IMR-90 (cell line): ENCODE measurements around the gene HK3. TPM values are rescaled to one million over a fixed set of nuclear protein-coding genes. Genes with fewer than 3 reads are reported as not detected.

Experiments
- ATAC-seq: fragments of 200-7000 bp; cut with Tn5 transposase; 2 replicates; pipeline ENCODE4 v1.9.1; 2020; ENCODE audit warnings: low read depth, mild to moderate bottlenecking, moderate library complexity
- BruUV-seq: library from RNA; stranded (reverse); fragments of 400-500 nt; replicated peaks from 2 replicates; lab custom pipeline; 2021; lab: Mats Ljungman, UMichigan
- CTCF ChIA-PET: fragments of 300-600 bp; formaldehyde crosslinking; extraction: SDS; loops from one replicate; lab custom pipeline; 2021; ENCODE audit warnings: antibody characterized with exemption; lab: Yijun Ruan, JAX
- POLR2A ChIA-PET: fragments of 300-600 bp; sonication (Branson Sonifier 250); formaldehyde crosslinking; loops from one replicate; lab custom pipeline; 2022; ENCODE audit warnings: antibody characterized with exemption; ENCODE audit not compliant: unreplicated experiment; lab: Charles Lee
- DNase-seq: peaks from one replicate; pipeline ENCODE4 v3.0.0; 2013
- H2AFZ ChIP-seq: replicated peaks from 2 replicates; pipeline ENCODE3; 2013; ENCODE audit warnings: low read length, mild to moderate bottlenecking; ENCODE audit not compliant: poor library complexity
- H2AK5ac ChIP-seq: 2 replicates; pipeline ENCODE4 v1.6.1; 2013; ENCODE audit warnings: low read depth, low read length, inconsistent platforms
- H2AK9ac ChIP-seq: replicated peaks from 2 replicates; pipeline ENCODE3; 2013; ENCODE audit warnings: mild to moderate bottlenecking, low read depth, low read length, moderate library complexity; ENCODE audit not compliant: poor library complexity
- H2BK120ac ChIP-seq: 2 replicates; pipeline ENCODE4 v1.6.1; 2013; ENCODE audit warnings: low read depth, low read length, inconsistent platforms
- H2BK15ac ChIP-seq: 3 replicates; pipeline ENCODE4 v1.6.1; 2013; ENCODE audit warnings: low read depth, low read length, inconsistent platforms
- H2BK20ac ChIP-seq: 2 replicates; pipeline ENCODE4 v1.6.1; 2013; ENCODE audit warnings: low read depth, mild to moderate bottlenecking, inconsistent platforms, low read length, moderate library complexity
- H2BK5ac ChIP-seq: 2 replicates; pipeline ENCODE4 v1.6.1; 2013; ENCODE audit warnings: mild to moderate bottlenecking, low read depth, low read length, inconsistent platforms; ENCODE audit not compliant: poor library complexity, severe bottlenecking
- H3K14ac ChIP-seq: replicated peaks from 2 replicates; pipeline ENCODE4 v1.6.1; 2013; ENCODE audit warnings: low read depth, low read length, inconsistent platforms
- H3K18ac ChIP-seq: 2 replicates; pipeline ENCODE4 v1.6.1; 2013; ENCODE audit warnings: low read depth, low read length, control low read depth
- H3K23ac ChIP-seq: 2 replicates; pipeline ENCODE4 v1.6.1; 2013; ENCODE audit warnings: low read depth, low read length, inconsistent platforms
- H3K27ac ChIP-seq: 2 replicates; pipeline ENCODE4 v1.5.1; 2013; ENCODE audit warnings: mild to moderate bottlenecking, control low read depth, low read length; ENCODE audit not compliant: insufficient read depth
- H3K27me3 ChIP-seq: 2 replicates; pipeline ENCODE4 v1.6.1; 2013; ENCODE audit warnings: low read length; ENCODE audit not compliant: control insufficient read depth, insufficient read depth
- H3K36me3 ChIP-seq: 2 replicates; pipeline ENCODE4 v1.6.1; 2013; ENCODE audit warnings: low read length, mixed read lengths; ENCODE audit not compliant: control insufficient read depth, insufficient read depth
- H3K4ac ChIP-seq: 2 replicates; pipeline ENCODE4 v1.6.1; 2013; ENCODE audit warnings: low read depth, low read length, inconsistent platforms
- H3K4me1 ChIP-seq: 2 replicates; pipeline ENCODE4 v1.6.1; 2013; ENCODE audit warnings: low read length, mixed read lengths; ENCODE audit not compliant: control insufficient read depth, insufficient read depth
- H3K4me2 ChIP-seq: 2 replicates; pipeline ENCODE4 v1.6.1; 2013; ENCODE audit warnings: low read depth, mild to moderate bottlenecking, control low read depth, low read length, moderate library complexity
- H3K4me3 ChIP-seq: 2 replicates; pipeline ENCODE4 v1.5.1; 2013; ENCODE audit warnings: low read depth, mild to moderate bottlenecking, control low read depth, low read length, moderate library complexity; ENCODE audit not compliant: insufficient read depth
- H3K56ac ChIP-seq: 2 replicates; pipeline ENCODE4 v1.6.1; 2013; ENCODE audit warnings: low read length, inconsistent platforms; ENCODE audit not compliant: insufficient read depth; ENCODE audit errors: extremely low read depth
- H3K79me1 ChIP-seq, 2 experiments: 2 replicates each; pipeline ENCODE4 v1.6.1; 2013; ENCODE audit warnings: low read length in 2 of 2, inconsistent platforms in 1 of 2, low read depth in 1 of 2
- H3K9ac ChIP-seq: 2 replicates; pipeline ENCODE4 v1.6.1; 2013; ENCODE audit warnings: low read depth, low read length, control low read depth
- H3K9me1 ChIP-seq: 2 replicates; pipeline ENCODE4 v1.6.1; 2013; ENCODE audit warnings: low read length, inconsistent platforms; ENCODE audit not compliant: insufficient read depth
- H3K9me3 ChIP-seq: 2 replicates; pipeline ENCODE4 v1.6.1; 2013; ENCODE audit warnings: low read length; ENCODE audit not compliant: control insufficient read depth, insufficient read depth
- H4K20me1 ChIP-seq: 2 replicates; pipeline ENCODE4 v1.6.1; 2013; ENCODE audit warnings: low read length, inconsistent platforms; ENCODE audit not compliant: insufficient read depth
- H4K5ac ChIP-seq: 2 replicates; pipeline ENCODE4 v1.6.1; 2013; ENCODE audit warnings: mild to moderate bottlenecking, low read depth, low read length, control low read depth
- H4K8ac ChIP-seq, 2 experiments: 2 replicates each; pipeline ENCODE4 v1.6.1; 2013; ENCODE audit warnings: low read depth in 2 of 2, low read length in 2 of 2, control low read depth in 1 of 2, inconsistent platforms in 1 of 2
- H4K91ac ChIP-seq: 2 replicates; pipeline ENCODE4 v1.6.1; 2013; ENCODE audit warnings: low read depth, low read length, inconsistent platforms; ENCODE audit not compliant: insufficient read depth
- BHLHE40 ChIP-seq: fragments of 150-350 bp; IDR thresholded peaks from 2 replicates; pipeline ENCODE4 v1.6.1; 2016; ENCODE audit warnings: mild to moderate bottlenecking, low read depth, low read length
- CEBPB ChIP-seq: IDR thresholded peaks from 2 replicates; pipeline ENCODE4 v1.6.1; 2012; ENCODE audit warnings: low read depth, low read length, improper control_type of control experiment
- CHD1 ChIP-seq: IDR thresholded peaks from 2 replicates; pipeline ENCODE4 v1.6.1; 2012; ENCODE audit warnings: low read depth, low read length, improper control_type of control experiment
- CTCF ChIP-seq: conservative IDR thresholded peaks from 2 replicates; pipeline ENCODE4 v1.5.1; 2012; ENCODE audit warnings: mild to moderate bottlenecking, low read depth, low read length, improper control_type of control experiment
- FOS ChIP-seq: fragments of 150-350 bp; IDR thresholded peaks from 2 replicates; pipeline ENCODE4 v1.6.1; 2016; ENCODE audit warnings: low read depth, low read length
- MAFK ChIP-seq: IDR thresholded peaks from 2 replicates; pipeline ENCODE4 v1.6.1; 2012; ENCODE audit warnings: low read depth, low read length, improper control_type of control experiment
- MAZ ChIP-seq: IDR thresholded peaks from 2 replicates; pipeline ENCODE4 v1.6.1; 2012; ENCODE audit warnings: low read depth, mild to moderate bottlenecking, low read length, improper control_type of control experiment, moderate library complexity, borderline replicate concordance
- MXI1 ChIP-seq: IDR thresholded peaks from 2 replicates; pipeline ENCODE4 v1.6.1; 2012; ENCODE audit warnings: low read depth, mild to moderate bottlenecking, low read length, moderate library complexity, borderline replicate concordance
- NFE2L2 ChIP-seq: fragments of 150-350 bp; IDR thresholded peaks from 2 replicates; pipeline ENCODE4 v1.6.1; 2016; ENCODE audit warnings: low read depth, mild to moderate bottlenecking, low read length
- RAD21 ChIP-seq: IDR thresholded peaks from 2 replicates; pipeline ENCODE4 v1.6.1; 2012; ENCODE audit warnings: low read length, improper control_type of control experiment
- SMC3 ChIP-seq: fragments of 150-350 bp; IDR thresholded peaks from 2 replicates; pipeline ENCODE4 v1.6.1; 2016; ENCODE audit warnings: low read depth, mild to moderate bottlenecking, antibody characterized with exemption, low read length, moderate library complexity
- USF2 ChIP-seq: fragments of 150-350 bp; IDR thresholded peaks from 2 replicates; pipeline ENCODE4 v1.6.1; 2017; ENCODE audit warnings: mild to moderate bottlenecking, antibody characterized with exemption, low read length, low read depth
- WGBS, 2 experiments: methylation state at CpG; one replicate each; pipeline versions ENCODE4 v1.1.5 to v1.1.7; 2013; ENCODE audit warnings: missing lambda C conversion rate in 2 of 2; ENCODE audit not compliant: insufficient read length in 1 of 2; ENCODE audit errors: extremely low coverage in 2 of 2; 5-methylcytosine and 5-hydroxymethylcytosine counted together
- dilution Hi-C: fragments of 300-500 bp; cut with HindIII; formaldehyde crosslinking; loops from one replicate; pipeline ENCODE4 v1.14.3; 2018; ENCODE audit warnings: low sequenced_read_pairs; ENCODE audit not compliant: unreplicated experiment
- in situ Hi-C: fragments of 300-500 bp; cut with MboI; formaldehyde crosslinking; loops from 3 replicates; pipeline ENCODE4 v1.14.3; 2019; ENCODE audit warnings: low sequenced_read_pairs, inconsistent platforms, mixed read lengths
- intact Hi-C: fragments of 100-400 bp; cut with micrococcal nuclease; formaldehyde crosslinking; loops from 2 replicates; pipeline ENCODE4 v1.10.0; 2022
- polyA plus RNA-seq, 3 experiments: library from polyadenylated mRNA; depleted of rRNA; stranded (reverse); fragments of >200 nt; gene quantifications; 2 replicates each; pipeline ENCODE4 v1.2.3, GENCODE V29; 2012; ENCODE audit warnings: low replicate concordance in 1 of 3
- total RNA-seq: library from RNA; depleted of rRNA; stranded (reverse); fragments of >200 nt; gene quantifications from 2 replicates; pipeline ENCODE4 v1.2.3, GENCODE V29; 2012

HK3 gene
- total and polyA plus RNA-seq, 2 of the 4 experiments (the other 2 are of a cell fraction): not detected

GRCh38 chr5:176844706-176845391 lies 54.3 kb downstream of the HK3 start (continued):
- no peak for TF ChIP-seq MAZ

- ATAC-seq (no peak), DNase-seq (no peak)
- POLR2A ChIA-PET: no interaction called here
- no peaks in the 10 kb centered on the region for H3K9me1 ChIP-seq
- BruUV-seq: no TSS peak
- no peak overlapping the region for H2BK5ac ChIP-seq
- no peak overlapping the region for H3K4me3 ChIP-seq
- no peaks in the 10 kb centered on the region for H3K79me1 ChIP-seq
- H3K9ac ChIP-seq: no peak overlapping the region
- no peak overlapping the region for H2BK120ac ChIP-seq
- peaks cover 43% of the 10 kb centered on the region for H3K27me3 ChIP-seq
- no peaks in the 10 kb centered on the region for H3K36me3 ChIP-seq
- intact Hi-C loops (no loop called here), dilution Hi-C loops (no loop called here), in situ Hi-C loops (no loop called here)
- no peak overlapping the region for H3K4ac ChIP-seq
- H2BK20ac ChIP-seq: no peak overlapping the region
- no peak overlapping the region for H3K14ac ChIP-seq
- H2BK15ac ChIP-seq: no peak overlapping the region
- H2AK9ac ChIP-seq: no peak overlapping the region
- H3K27ac ChIP-seq: no peak overlapping the region
- no peak overlapping the region for H2AK5ac ChIP-seq
- H4K91ac ChIP-seq: no peak overlapping the region
- TF ChIP-seq SMC3 (no peak), NFE2L2 (no peak), BHLHE40 (no peak), CEBPB (no peak), USF2 (no peak), CHD1 (no peak), CTCF (no peak), RAD21 (no peak), FOS (no peak), MAFK (no peak), MXI1 (no peak)
- no peak overlapping the region for H3K56ac ChIP-seq
- no peaks in the 10 kb centered on the region for H4K20me1 ChIP-seq
- CTCF ChIA-PET: no interaction called here
- H3K9me3 ChIP-seq: no peaks in the 10 kb centered on the region
- WGBS, 2 experiments: 68% methylated on average over 3 of the region's 10 CpGs; no CpG with 5 or more reads in 1 of the 2 experiments
- peak overlapping the region; percentile 23 for H2AFZ ChIP-seq
- no peak overlapping the region for H4K8ac ChIP-seq
- H3K23ac ChIP-seq: no peak overlapping the region
- no peak overlapping the region for H3K18ac ChIP-seq
- H3K4me2 ChIP-seq: no peak overlapping the region
- no peak overlapping the region for H4K5ac ChIP-seq
- H3K4me1 ChIP-seq: no peaks in the 10 kb centered on the region; the same call in 1 of the 2 replicates
Observed at GRCh38 chr5:176844281-176844680, 54.9 kb downstream of the HK3 start.
